Ovary (tissue), 9 donors: Measurements from ENCODE around the gene AASS. TPM values are rescaled to one million over a fixed set of nuclear protein-coding genes. Genes with fewer than 3 reads are reported as not detected.

ENCODE experiments used
- DNase-seq, 5 donors: peaks; one replicate each; pipeline ENCODE4 v3.0.0-alpha.2; 2019 to 2020
- H3K27ac ChIP-seq, 2 donors: fragments of 200-600 bp; one replicate each; pipeline versions ENCODE4 v1.5.1 to v1.8.0; 2019 to 2022
- H3K27me3 ChIP-seq: fragments of 200-600 bp; one replicate; pipeline ENCODE4 v1.8.0; 2022
- H3K36me3 ChIP-seq: fragments of 200-600 bp; sonication (generic); one replicate; pipeline ENCODE4 v1.5.1; 2019
- H3K4me1 ChIP-seq: one replicate; pipeline ENCODE4 v1.8.1; 2013; ENCODE audit warnings: mild to moderate bottlenecking, moderate library complexity; ENCODE audit not compliant: insufficient read depth
- H3K4me3 ChIP-seq: fragments of 200-600 bp; sonication (generic); one replicate; pipeline ENCODE4 v1.5.1; 2017
- H3K9me3 ChIP-seq, 2 donors: fragments of 200-600 bp in 1 of 2; sonication (generic) in 1 of 2; one replicate each; pipeline versions ENCODE4 v1.5.1 to v1.8.1; 2013 to 2019; ENCODE audit warnings: mild to moderate bottlenecking in 1 of 2, moderate library complexity in 1 of 2
- CTCF ChIP-seq, 3 donors: fragments of 450-650 bp in 2 of 3; fragments of 200-600 bp in 1 of 3; IDR thresholded peaks; one replicate each; pipeline versions ENCODE4 v1.5.1 to v1.8.0; 2016 to 2022; ENCODE audit warnings: antibody characterized with exemption in 3 of 3, mild to moderate bottlenecking in 1 of 3
- EP300 ChIP-seq: sonication (generic); formaldehyde crosslinking; IDR thresholded peaks from one replicate; pipeline ENCODE4 v1.6.1; 2017; ENCODE audit warnings: antibody characterized with exemption
- POLR2A ChIP-seq: fragments of 450-650 bp; IDR thresholded peaks from one replicate; pipeline ENCODE4 v1.6.1; 2017; ENCODE audit warnings: antibody characterized with exemption, mild to moderate bottlenecking, moderate library complexity
- WGBS, 3 donors: extraction: QIAGEN DNeasy Blood & Tissue Kit in 1 of 3; methylation state at CpG; one replicate each; pipeline versions ENCODE4 v1.1.5 to v1.1.7; 2013 to 2017; 5-methylcytosine and 5-hydroxymethylcytosine counted together
- intact Hi-C, 4 donors: fragments of 100-400 bp; cut with DNase I; formaldehyde crosslinking; loops; one replicate each; pipeline versions ENCODE4 v1.11.0 to v1.15.1; 2022 to 2023
- polyA plus RNA-seq, 2 donors: library from polyadenylated mRNA; stranded (reverse); fragments of 200-250 nt in 1 of 2; fragments of 350-450 nt in 1 of 2; fragmentation: Illumina TruSeq in 1 of 2; extraction: RNeasy Lipid Tissue Mini Kit (QIAGEN cat#74804) in 1 of 2; gene quantifications; one replicate each; pipeline ENCODE4 v1.2.3, GENCODE V29; 2013 to 2014
- total RNA-seq, 7 donors: library from RNA; depleted of rRNA in 2 of 7; stranded (reverse); fragments of >200 nt in 2 of 7; fragmentation: NEBNext Ultra II Directional in 3 of 7; extraction: Animal tissue kit (Norgen Biotek cat#: 25700) in 3 of 7; gene quantifications; one replicate each; pipeline versions ENCODE4 v1.1.0 to v1.2.4, GENCODE V29; 2016 to 2023
- donor health status: DM: no; HTN: no; CAD: no; lungs with moderate emphysema.
- donor health status: DM: no; HTN: no; CAD: no.
- donor health status: Bipolar disorder and iron deficiency.
- donor health status: DM: yes; HTN: yes; CAD: no.
- donor health status: DM: no; HTN: no; CAD: no.
- donor health status: DM: yes; HTN: yes; CAD: no.

The AASS gene
- total and polyA plus RNA-seq, 9 donors, result 26.1 to 97.6 (median 59.0) TPM

GRCh38 chr7:122072272-122072671 lies 71.8 kb downstream of the AASS start:
- no peaks in the 10 kb centered on the region for H3K9me3 ChIP-seq
- 94 to 97% (median 96%) methylated on average over 2 of the region's 2 CpGs for WGBS, 3 donors
- no peaks in the 10 kb centered on the region for H3K4me1 ChIP-seq
- H3K36me3 ChIP-seq, result no peaks in the 10 kb centered on the region
- no peak overlapping the region for H3K27ac ChIP-seq
- no peaks in the 10 kb centered on the region for H3K27me3 ChIP-seq
- intact Hi-C loops, result no loop called here
- DNase-seq, result no peak
- TF ChIP-seq EP300 (no peak), POLR2A (no peak), CTCF (IDR thresholded peaks at IDR 0.05) (no peak)
- no peak overlapping the region for H3K4me3 ChIP-seq

GRCh38 chr7:122070834-122071233 lies 73.2 kb downstream of the AASS start:
- TF ChIP-seq EP300, result no peak
- TF ChIP-seq CTCF (IDR thresholded peaks at IDR 0.05), result no peak
- TF ChIP-seq POLR2A, result no peak
- DNase-seq, result no peak
- H3K36me3 ChIP-seq, result no peaks in the 10 kb centered on the region
- H3K9me3 ChIP-seq, result no peaks in the 10 kb centered on the region
- 84 to 89% (median 87%) methylated on average over 3 of the region's 3 CpGs for WGBS, 3 donors
- H3K27ac ChIP-seq, result no peak overlapping the region
- intact Hi-C loops, result no loop called here
- H3K4me3 ChIP-seq, result no peak overlapping the region
- H3K4me1 ChIP-seq, result no peaks in the 10 kb centered on the region
- H3K27me3 ChIP-seq, result no peaks in the 10 kb centered on the region

- intact Hi-C loops, result no loop called here
- 61 to 67% (median 62%) methylated on average over 1 of the region's 1 CpG for WGBS, 3 donors
These were observed 74.0 kb downstream of the AASS start for GRCh38 chr7:122070062-122070461.

GRCh38 chr7:122068999-122069398 lies 75.0 kb downstream of the AASS start:
- H3K36me3 ChIP-seq, result no peaks in the 10 kb centered on the region
- no peaks in the 10 kb centered on the region for H3K27me3 ChIP-seq
- no peak for DNase-seq
- no peak overlapping the region for H3K4me3 ChIP-seq
- no peak overlapping the region for H3K27ac ChIP-seq
- WGBS, 3 donors, result 63 to 65% (median 64%) methylated on average over 3 of the region's 3 CpGs
- H3K4me1 ChIP-seq, result no peaks in the 10 kb centered on the region
- TF ChIP-seq CTCF (IDR thresholded peaks at IDR 0.05) (no peak), EP300 (no peak), POLR2A (no peak)
- no peaks in the 10 kb centered on the region for H3K9me3 ChIP-seq
- intact Hi-C loops, result no loop called here

More at GRCh38 chr7:122070062-122070461, 74.0 kb downstream of the AASS start:
- H3K4me3 ChIP-seq, result no peak overlapping the region
- no peaks in the 10 kb centered on the region for H3K36me3 ChIP-seq
- H3K27me3 ChIP-seq, result no peaks in the 10 kb centered on the region
- H3K4me1 ChIP-seq, result no peaks in the 10 kb centered on the region
- DNase-seq, result no peak
- TF ChIP-seq POLR2A, result no peak
- no peak for TF ChIP-seq CTCF (IDR thresholded peaks at IDR 0.05)
- TF ChIP-seq EP300, result no peak
- H3K27ac ChIP-seq, result no peak overlapping the region
- no peaks in the 10 kb centered on the region for H3K9me3 ChIP-seq
